TTC549 (cell line): ENCODE measurements around the gene PML.
"Not testable (repeated sequence)": the region's sequence is repeated elsewhere in the genome, so short reads cannot be mapped to it uniquely, and the experiment has no call there.

ENCODE experiments used
- FAIRE-seq: peaks from 2 replicates; lab custom pipeline; 2012; peaks lifted over from hg19 to GRCh38; lab: Jason Lieb, UNC

The PML gene

GRCh38 chr15:73957785-73958184 lies 36.7 kb upstream of the PML start:
- no peak for FAIRE-seq

- FAIRE-seq = no peak
Measured at GRCh38 chr15:73959012-73959581, 35.4 kb upstream of the PML start.

GRCh38 chr15:73959801-73960200 lies 34.7 kb upstream of the PML start:
- no peak for FAIRE-seq

GRCh38 chr15:73960472-73961070 lies 33.9 kb upstream of the PML start:
- FAIRE-seq = not testable (repeated sequence)

GRCh38 chr15:73962433-73962832 lies 32.1 kb upstream of the PML start:
- FAIRE-seq = no peak

- FAIRE-seq = no peak
Measured at GRCh38 chr15:73964736-73965093, 29.8 kb upstream of the PML start.

- FAIRE-seq = no peak
Measured at GRCh38 chr15:73965094-73965757, 29.3 kb upstream of the PML start.

GRCh38 chr15:73965758-73966113 lies 28.8 kb upstream of the PML start:
- FAIRE-seq = no peak

- FAIRE-seq = no peak
Measured at GRCh38 chr15:73968461-73968860, 26.1 kb upstream of the PML start.

- FAIRE-seq = no peak
Measured at GRCh38 chr15:73969151-73969759, 25.3 kb upstream of the PML start.

- FAIRE-seq = no peak
Measured at GRCh38 chr15:73972984-73973682, 21.4 kb upstream of the PML start.

GRCh38 chr15:73973683-73974200 lies 20.8 kb upstream of the PML start:
- not testable (repeated sequence) for FAIRE-seq

- not testable (repeated sequence) for FAIRE-seq
Measured at GRCh38 chr15:73975440-73976125, 18.9 kb upstream of the PML start.

- no peak for FAIRE-seq
Measured at GRCh38 chr15:73978896-73979295, 15.6 kb upstream of the PML start.

- FAIRE-seq = no peak
Measured at GRCh38 chr15:73979636-73980035, 14.9 kb upstream of the PML start.

- no peak for FAIRE-seq
Measured at GRCh38 chr15:73981761-73982221, 12.7 kb upstream of the PML start.

- no peak for FAIRE-seq
Measured at GRCh38 chr15:73982222-73982962, 12.1 kb upstream of the PML start.

- no peak for FAIRE-seq
Measured at GRCh38 chr15:73983211-73983727, 11.2 kb upstream of the PML start.

GRCh38 chr15:73983773-73984172 lies 10.7 kb upstream of the PML start:
- FAIRE-seq = no peak

GRCh38 chr15:73984208-73984979 lies 10.1 kb upstream of the PML start:
- no peak for FAIRE-seq
